Right lobe of liver (tissue), 6 donors: ENCODE measurements around the gene ZMYND8. TPM values are rescaled to one million over a fixed set of nuclear protein-coding genes. Genes with fewer than 3 reads are reported as not detected.

Experiments used
- ATAC-seq, 4 donors: fragments of 200-7000 bp; cut with Tn5 transposase; one replicate each; pipeline ENCODE4 v1.9.1; 2020; ENCODE audit warnings: mild to moderate bottlenecking in 4 of 4, moderate library complexity in 4 of 4
- DNase-seq, 3 donors: peaks; one replicate each; pipeline ENCODE4 v3.0.0-alpha.2; 2020
- H3K27ac ChIP-seq, 3 donors: fragments of 200-600 bp; one replicate each; pipeline ENCODE4 v1.8.0; 2022
- H3K27me3 ChIP-seq, 2 donors: fragments of 200-600 bp; one replicate each; pipeline ENCODE4 v1.8.0; 2022
- H3K36me3 ChIP-seq, 4 donors: fragments of 200-600 bp; sonication (generic) in 1 of 4; one replicate each; pipeline versions ENCODE4 v1.5.1 to v1.8.0; 2017 to 2022; ENCODE audit warnings: control low read depth in 1 of 4
- H3K4me1 ChIP-seq, 4 donors: fragments of 200-600 bp; sonication (generic) in 1 of 4; one replicate each; pipeline versions ENCODE4 v1.5.1 to v1.8.0; 2017 to 2022; ENCODE audit warnings: control low read depth in 1 of 4
- H3K4me3 ChIP-seq, 3 donors: fragments of 200-600 bp; one replicate each; pipeline ENCODE4 v1.8.0; 2022
- H3K9me3 ChIP-seq, 4 donors: fragments of 200-600 bp; sonication (generic) in 1 of 4; one replicate each; pipeline versions ENCODE4 v1.5.1 to v1.8.0; 2017 to 2022; ENCODE audit warnings: control low read depth in 1 of 4
- POLR2A ChIP-seq: fragments of 450-650 bp; IDR thresholded peaks from one replicate; pipeline ENCODE4 v1.6.1; 2017; ENCODE audit warnings: antibody characterized with exemption, mild to moderate bottlenecking
- WGBS: methylation state at CpG from one replicate; pipeline ENCODE4 v1.1.6; 2018; ENCODE audit warnings: low coverage, low lambda C conversion rate; ENCODE audit not compliant: insufficient coverage; ENCODE audit errors: missing lambda C conversion rate; 5-methylcytosine and 5-hydroxymethylcytosine counted together
- intact Hi-C, 2 donors: fragments of 100-400 bp; cut with DNase I; formaldehyde crosslinking; loops; one replicate each; pipeline versions ENCODE4 v1.11.2 to v1.14.1; 2022
- microRNA-seq, 2 donors: library from miRNA; unstranded; fragments of <30 nt; microRNA quantifications; one replicate each; pipeline ENCODE4, GENCODE V29; 2019 to 2020
- small RNA-seq, 2 experiments: library from RNA; depleted of rRNA; stranded (forward); fragments of <200 nt; gene quantifications; one replicate each; pipeline ENCODE3, GENCODE V24; 2016
- total RNA-seq, 6 experiments: library from RNA; depleted of rRNA in 2 of 6; stranded (reverse); fragments of >200 nt in 2 of 6; fragmentation: NEBNext Ultra II Directional in 3 of 6; extraction: Animal tissue kit (Norgen Biotek cat#: 25700) in 3 of 6; gene quantifications; one replicate each; pipeline versions ENCODE4 v1.1.0 to v1.2.4, GENCODE V29; 2016 to 2023
- TF ChIP-seq, protein P1 (sequence below), 4 donors: fragments of 200-600 bp in 3 of 4; fragments of 450-650 bp in 1 of 4; IDR thresholded peaks; one replicate each; pipeline versions ENCODE4 v1.5.1 to v1.8.0; 2016 to 2022; ENCODE audit warnings: antibody characterized with exemption in 4 of 4, mild to moderate bottlenecking in 2 of 4
- donor health status: DM: no; HTN: yes; CAD: no.
- donor health status: DM: no; HTN: no; CAD: no.
- donor health status: DM: no; HTN: no; CAD: no.
- donor health status: DM: no; HTN: yes; CAD: no.
- donor health status: DM: no; HTN: yes; CAD: no.

ZMYND8 gene
- total RNA-seq, 6 experiments from 2014 or later, result 7.8 to 25.7 (median 13.8) TPM

DNA sequence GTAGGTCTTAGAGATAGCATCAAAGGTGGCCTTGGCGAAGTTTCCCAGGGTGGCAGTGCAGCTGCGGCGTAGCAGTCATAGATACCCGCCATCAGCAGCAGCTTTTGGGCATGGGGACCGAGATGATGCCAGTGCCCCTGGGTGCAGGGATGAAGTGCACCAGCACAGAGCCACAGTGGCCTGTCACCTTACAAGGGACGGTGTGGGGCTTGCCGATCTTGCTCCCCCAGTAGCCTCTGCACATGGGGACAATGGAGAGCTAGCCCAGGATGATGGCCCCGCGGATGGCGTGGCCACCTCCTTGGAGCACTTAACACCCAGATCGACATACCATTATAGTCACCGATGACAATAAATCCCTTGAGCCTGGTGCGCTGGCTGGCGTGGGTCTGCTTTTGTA, 195.5 kb downstream of the ZMYND8 start:
- H3K4me1 ChIP-seq, result no peaks in the 10 kb centered on the region
- no peak overlapping the region for H3K4me3 ChIP-seq
- no peaks in the 10 kb centered on the region for H3K9me3 ChIP-seq
- intact Hi-C loops, result no loop called here
- ATAC-seq (no peak), DNase-seq (no peak)
- WGBS, result 30% methylated on average over 1 of the region's 14 CpGs
- H3K27me3 ChIP-seq, result no peaks in the 10 kb centered on the region
- no peak overlapping the region for H3K27ac ChIP-seq
- no peaks in the 10 kb centered on the region for H3K36me3 ChIP-seq
- TF ChIP-seq POLR2A, result no peak
- TF ChIP-seq, protein P1, sequence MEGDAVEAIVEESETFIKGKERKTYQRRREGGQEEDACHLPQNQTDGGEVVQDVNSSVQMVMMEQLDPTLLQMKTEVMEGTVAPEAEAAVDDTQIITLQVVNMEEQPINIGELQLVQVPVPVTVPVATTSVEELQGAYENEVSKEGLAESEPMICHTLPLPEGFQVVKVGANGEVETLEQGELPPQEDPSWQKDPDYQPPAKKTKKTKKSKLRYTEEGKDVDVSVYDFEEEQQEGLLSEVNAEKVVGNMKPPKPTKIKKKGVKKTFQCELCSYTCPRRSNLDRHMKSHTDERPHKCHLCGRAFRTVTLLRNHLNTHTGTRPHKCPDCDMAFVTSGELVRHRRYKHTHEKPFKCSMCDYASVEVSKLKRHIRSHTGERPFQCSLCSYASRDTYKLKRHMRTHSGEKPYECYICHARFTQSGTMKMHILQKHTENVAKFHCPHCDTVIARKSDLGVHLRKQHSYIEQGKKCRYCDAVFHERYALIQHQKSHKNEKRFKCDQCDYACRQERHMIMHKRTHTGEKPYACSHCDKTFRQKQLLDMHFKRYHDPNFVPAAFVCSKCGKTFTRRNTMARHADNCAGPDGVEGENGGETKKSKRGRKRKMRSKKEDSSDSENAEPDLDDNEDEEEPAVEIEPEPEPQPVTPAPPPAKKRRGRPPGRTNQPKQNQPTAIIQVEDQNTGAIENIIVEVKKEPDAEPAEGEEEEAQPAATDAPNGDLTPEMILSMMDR (IDR thresholded peaks at IDR 0.05), result no peak

DNA sequence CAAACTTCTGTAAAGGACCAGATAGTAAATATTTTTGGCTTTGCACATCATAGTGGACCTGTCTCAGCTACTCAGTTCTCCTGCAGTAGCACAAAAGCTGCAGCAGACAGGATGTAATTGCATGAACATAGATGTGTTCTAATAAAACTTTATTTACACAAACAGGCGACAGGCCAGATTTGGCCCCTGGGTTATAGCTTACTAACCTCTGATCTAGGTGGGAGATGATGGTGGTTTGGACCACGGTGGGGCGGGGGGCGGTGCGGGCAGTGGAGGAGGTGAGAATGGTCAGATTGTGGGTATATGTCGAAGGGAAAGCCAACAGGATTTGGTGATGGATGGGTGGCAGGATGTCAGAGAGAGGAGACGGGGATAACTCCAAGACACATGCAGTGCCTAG, 196.3 kb downstream of the ZMYND8 start:
- H3K9me3 ChIP-seq, result no peaks in the 10 kb centered on the region
- no peak for DNase-seq
- TF ChIP-seq POLR2A, result no peak
- TF ChIP-seq, protein P1 (IDR thresholded peaks at IDR 0.05), result no peak
- ATAC-seq, result no peak
- no peaks in the 10 kb centered on the region for H3K27me3 ChIP-seq
- no peaks in the 10 kb centered on the region for H3K36me3 ChIP-seq
- H3K27ac ChIP-seq, result no peak overlapping the region
- H3K4me3 ChIP-seq, result no peak overlapping the region
- H3K4me1 ChIP-seq, result no peaks in the 10 kb centered on the region
- intact Hi-C loops, result no loop called here
- 85% methylated on average over 7 of the region's 7 CpGs for WGBS

Small RNAs within 50 kb of the gene (microRNA-seq; reads per million reads assigned to microRNA genes)
- 0 reads per million in 2 donors for gene MIR3616

Small RNAs within 50 kb of the gene (small RNA-seq; reads per million reads assigned to genes)
- gene MIR3616, result 0 reads per million in 2 experiments

Other genes with a start within 250 kb of the ZMYND8 start
- 10 to 100 TPM; 11.2 to 15.1 (median 13.8) TPM for gene NCOA3, start 145.2 kb upstream of the ZMYND8 start, total RNA-seq